Testis (tissue), 3 donors: ENCODE data around the gene KRTAP5-6. TPM values are rescaled to one million over a fixed set of nuclear protein-coding genes. Genes with fewer than 3 reads are reported as not detected.

Source experiments
- DNase-seq: peaks from one replicate; pipeline ENCODE4 v3.0.0-alpha.2; 2019
- H3K27ac ChIP-seq, 2 donors: fragments of 200-600 bp; sonication (generic); one replicate each; pipeline ENCODE4 v1.5.1; 2019
- H3K27me3 ChIP-seq: fragments of 200-600 bp; sonication (generic); one replicate; pipeline ENCODE4 v1.5.1; 2019
- H3K36me3 ChIP-seq: fragments of 200-600 bp; sonication (generic); one replicate; pipeline ENCODE4 v1.5.1; 2017; ENCODE audit warnings: low read depth; ENCODE audit errors: missing control alignments
- H3K4me1 ChIP-seq: fragments of 200-600 bp; sonication (generic); one replicate; pipeline ENCODE4 v1.5.1; 2019
- H3K4me3 ChIP-seq, 2 donors: fragments of 200-600 bp; sonication (generic); one replicate each; pipeline ENCODE4 v1.5.1; 2017 to 2019
- H3K9me3 ChIP-seq: fragments of 200-600 bp; sonication (generic); one replicate; pipeline ENCODE4 v1.5.1; 2017
- CTCF ChIP-seq, 3 experiments: fragments of 450-650 bp in 2 of 3; fragments of 200-600 bp in 1 of 3; sonication (generic) in 1 of 3; IDR thresholded peaks; one replicate each; pipeline ENCODE4 v1.5.1; 2016 to 2019; ENCODE audit warnings: antibody characterized with exemption in 3 of 3, mild to moderate bottlenecking in 2 of 3, moderate library complexity in 1 of 3
- POLR2A ChIP-seq: fragments of 450-650 bp; IDR thresholded peaks from one replicate; pipeline ENCODE4 v1.6.1; 2017; ENCODE audit warnings: antibody characterized with exemption, mild to moderate bottlenecking, moderate library complexity
- WGBS, 2 donors: methylation state at CpG; one replicate each; pipeline ENCODE4 v1.1.5; 2018; 5-methylcytosine and 5-hydroxymethylcytosine counted together
- intact Hi-C: fragments of 100-400 bp; cut with DNase I; formaldehyde crosslinking; loops from one replicate; pipeline ENCODE4 v1.15.1; 2023; ENCODE audit warnings: low total_unique reads
- polyA plus RNA-seq: library from polyadenylated mRNA; stranded (reverse); fragments of 350-450 nt; fragmentation: Illumina TruSeq; extraction: RNeasy Lipid Tissue Mini Kit (QIAGEN cat#74804); gene quantifications from one replicate; pipeline ENCODE4 v1.2.3, GENCODE V29; 2014; ENCODE audit warnings: low read depth, low replicate concordance; ENCODE audit not compliant: insufficient read depth
- total RNA-seq, 2 donors: library from RNA; depleted of rRNA; stranded (reverse); fragments of >200 nt; gene quantifications; one replicate each; pipeline ENCODE4 v1.2.3, GENCODE V29; 2016

Gene KRTAP5-6
- total and polyA plus RNA-seq, 3 donors from 2014 or later, result not detected

- no peak overlapping the region for H3K27ac ChIP-seq
- no peaks in the 10 kb centered on the region for H3K4me1 ChIP-seq
- H3K27me3 ChIP-seq, result no peaks in the 10 kb centered on the region
- no peak overlapping the region for H3K4me3 ChIP-seq
- no peaks in the 10 kb centered on the region for H3K9me3 ChIP-seq
- H3K36me3 ChIP-seq, result no peaks in the 10 kb centered on the region
- no peak for DNase-seq
- intact Hi-C loops, result no loop called here
- TF ChIP-seq CTCF (IDR thresholded peaks at IDR 0.05) (no peak), POLR2A (no peak)
- 42 to 46% methylated on average over 11 of the region's 11 CpGs for WGBS, 2 donors
Observed at GRCh38 chr11:1730059-1730629, 33.1 kb downstream of the KRTAP5-6 start.

GRCh38 chr11:1731451-1732059, 34.6 kb downstream of the KRTAP5-6 start:
- Histone ChIP-seq H3K27ac (no peak overlapping the region), H3K4me3 (no peak overlapping the region), H3K4me1 (no peaks in the 10 kb centered on the region), H3K27me3 (no peaks in the 10 kb centered on the region), H3K36me3 (no peaks in the 10 kb centered on the region), H3K9me3 (no peaks in the 10 kb centered on the region)
- no peak for DNase-seq
- WGBS, 2 donors, result 65 to 86% methylated on average over 5 of the region's 5 CpGs
- no peak for TF ChIP-seq CTCF (IDR thresholded peaks at IDR 0.05)
- TF ChIP-seq POLR2A, result no peak
- intact Hi-C loops, result no loop called here

GRCh38 chr11:1732418-1733008, 35.5 kb downstream of the KRTAP5-6 start:
- Histone ChIP-seq H3K27me3 (no peaks in the 10 kb centered on the region), H3K27ac (no peak overlapping the region), H3K4me3 (no peak overlapping the region), H3K9me3 (no peaks in the 10 kb centered on the region), H3K36me3 (no peaks in the 10 kb centered on the region), H3K4me1 (no peaks in the 10 kb centered on the region)
- TF ChIP-seq CTCF (IDR thresholded peaks at IDR 0.05) (no peak), POLR2A (no peak)
- no peak for DNase-seq
- WGBS, 2 donors, result 38 to 53% methylated on average over 7 to 13 of the region's 13 CpGs
- intact Hi-C loops, result no loop called here

GRCh38 chr11:1733009-1733715, 36.2 kb downstream of the KRTAP5-6 start:
- WGBS, 2 donors, result 79 to 82% methylated on average over 12 to 14 of the region's 14 CpGs

More at GRCh38 chr11:1733009-1733715, 36.2 kb downstream of the KRTAP5-6 start:
- H3K4me1 ChIP-seq, result no peaks in the 10 kb centered on the region
- DNase-seq, result no peak
- no peaks in the 10 kb centered on the region for H3K9me3 ChIP-seq
- no peaks in the 10 kb centered on the region for H3K36me3 ChIP-seq
- no peak overlapping the region for H3K4me3 ChIP-seq
- TF ChIP-seq CTCF (IDR thresholded peaks at IDR 0.05) (no peak), POLR2A (no peak)
- intact Hi-C loops, result no loop called here
- no peaks in the 10 kb centered on the region for H3K27me3 ChIP-seq
- H3K27ac ChIP-seq, result no peak overlapping the region
